K562 (cell line): ENCODE data around the gene TP63. TPM values are rescaled to one million over a fixed set of nuclear protein-coding genes. Genes with fewer than 3 reads are reported as not detected.

ENCODE experiments used
- ATAC-seq: fragments of 200-7000 bp; cut with Tn5 transposase; 3 replicates; pipeline ENCODE4 v1.9.1; 2020; ENCODE audit warnings: moderate library complexity
- BruUV-seq: library from RNA; stranded (reverse); fragments of 400-500 nt; replicated peaks from 2 replicates; lab custom pipeline; 2021; lab: Mats Ljungman, UMichigan
- CTCF ChIA-PET: fragments of 300-600 bp; formaldehyde crosslinking; extraction: SDS; loops from one replicate; lab custom pipeline; 2021; ENCODE audit warnings: low intra/inter-chr PET ratio; lab: Yijun Ruan, JAX
- POLR2A ChIA-PET: fragments of 300-600, 350-650 bp; sonication (Branson Sonifier 250); formaldehyde crosslinking; extraction: SDS; loops from one replicate; lab custom pipeline; 2021; ENCODE audit warnings: antibody characterized with exemption, inconsistent platforms; lab: Yijun Ruan, JAX
- DNase-seq, 4 experiments: peaks; one replicate each; pipeline versions ENCODE4 v3.0.0 to v3.0.0-alpha.2; 2011 to 2018; ENCODE audit warnings: low spot score in 3 of 4, mixed read lengths in 3 of 4; ENCODE audit errors: extremely low read depth in 1 of 4
- FAIRE-seq: peaks from 2 replicates; lab custom pipeline; 2011; peaks lifted over from hg19 to GRCh38; lab: Jason Lieb, UNC
- H2AFZ ChIP-seq: 2 replicates; pipeline ENCODE4 v1.6.0; 2011; ENCODE audit warnings: low read depth, low read length, control low read depth, inconsistent platforms
- H3K27ac ChIP-seq: fragments of 200-600 bp; 3 replicates; pipeline ENCODE4 v1.8.0; 2011; ENCODE audit warnings: low read depth, mild to moderate bottlenecking, control low read depth, inconsistent platforms, low read length, moderate library complexity, mixed read lengths; ENCODE audit errors: extremely low read depth
- H3K27me3 ChIP-seq, 2 experiments: fragments of 300-600 bp in 1 of 2; 2 replicates in 1 of 2; 3 replicates in 1 of 2; pipeline versions ENCODE4 v1.6.0 to v1.8.0; 2011; ENCODE audit warnings: inconsistent platforms in 2 of 2, low read length in 2 of 2, mild to moderate bottlenecking in 1 of 2, mixed read lengths in 1 of 2, moderate library complexity in 1 of 2; ENCODE audit not compliant: control insufficient read depth in 2 of 2, insufficient read depth in 2 of 2
- H3K36me3 ChIP-seq: fragments of 300-600 bp; 3 replicates; pipeline ENCODE4 v1.8.0; 2011; ENCODE audit warnings: mild to moderate bottlenecking, low read length, inconsistent platforms; ENCODE audit not compliant: control insufficient read depth, insufficient read depth
- H3K4me1 ChIP-seq, 2 experiments: fragments of 200-600 bp in 1 of 2; replicated peaks in 1 of 2; 2 replicates in 1 of 2; 3 replicates in 1 of 2; pipeline versions ENCODE4 v1.5.1 to v1.8.0; 2011; ENCODE audit warnings: inconsistent platforms in 2 of 2, low read length in 2 of 2, mild to moderate bottlenecking in 1 of 2, mixed read lengths in 1 of 2, moderate library complexity in 1 of 2; ENCODE audit not compliant: control insufficient read depth in 2 of 2, insufficient read depth in 2 of 2
- H3K4me2 ChIP-seq: 2 replicates; pipeline ENCODE4 v1.6.1; 2011; ENCODE audit warnings: low read length, control low read depth, inconsistent platforms, mixed read lengths; ENCODE audit not compliant: insufficient read depth
- H3K4me3 ChIP-seq: fragments of 200-600 bp; sonication (generic), shearing (Covaris generic); 2 replicates; pipeline ENCODE4 v1.5.1; 2016; ENCODE audit warnings: control low read depth, inconsistent platforms
- H3K79me2 ChIP-seq: fragments of 200-600 bp; 3 replicates; pipeline ENCODE4 v1.8.0; 2011; ENCODE audit warnings: low read length, inconsistent platforms; ENCODE audit not compliant: control insufficient read depth, insufficient read depth
- H3K9ac ChIP-seq, 2 experiments: 2 replicates each; pipeline versions ENCODE4 v1.6.0 to v1.6.1; 2011; ENCODE audit warnings: low read depth in 2 of 2, low read length in 2 of 2, control low read depth in 1 of 2, inconsistent platforms in 1 of 2, mild to moderate bottlenecking in 1 of 2, mixed read lengths in 1 of 2; ENCODE audit not compliant: insufficient read depth in 1 of 2
- H3K9me1 ChIP-seq: one replicate; pipeline ENCODE4 v1.6.0; 2011; ENCODE audit warnings: inconsistent platforms, mild to moderate bottlenecking, low read length, moderate library complexity; ENCODE audit not compliant: control insufficient read depth, insufficient read depth
- H3K9me3 ChIP-seq: replicated peaks from 2 replicates; pipeline ENCODE4 v1.5.1; 2011; ENCODE audit warnings: low read depth, low read length, inconsistent platforms; ENCODE audit not compliant: control insufficient read depth, insufficient read depth
- H4K20me1 ChIP-seq: replicated peaks from 2 replicates; pipeline ENCODE4 v1.6.1; 2011; ENCODE audit warnings: low read length, inconsistent platforms, mixed read lengths; ENCODE audit not compliant: control insufficient read depth, insufficient read depth
- AFF4 ChIP-seq: sonication (generic); formaldehyde crosslinking; IDR thresholded peaks from 2 replicates; pipeline ENCODE4 v1.8.0; 2023; ENCODE audit warnings: mild to moderate bottlenecking, missing genetic modification reagents
- CEBPB ChIP-seq: fragments of 450-650 bp; IDR thresholded peaks from 2 replicates; pipeline ENCODE4 v1.6.1; 2016; ENCODE audit warnings: missing genetic modification characterization, missing compliant biosample characterization
- ESRRB ChIP-seq: fragments of 250-450 bp; sonication (Bioruptor Pico); IDR thresholded peaks from 2 replicates; pipeline ENCODE4 v1.5.0; 2020; ENCODE audit warnings: mild to moderate bottlenecking, moderate library complexity, borderline replicate concordance
- HDAC3 ChIP-seq: fragments of 450-650 bp; IDR thresholded peaks from 2 replicates; pipeline ENCODE4 v1.6.1; 2018; ENCODE audit warnings: borderline replicate concordance, mild to moderate bottlenecking, moderate library complexity; ENCODE audit not compliant: partially characterized antibody
- ID3 ChIP-seq, 2 experiments: fragments of 250-450 bp in 1 of 2; fragments of 450-650 bp in 1 of 2; sonication (Bioruptor Pico) in 1 of 2; IDR thresholded peaks; 2 replicates each; pipeline versions ENCODE4 v1.6.1 to v1.8.0; 2016 to 2021; ENCODE audit warnings: mild to moderate bottlenecking in 2 of 2, moderate library complexity in 2 of 2, missing compliant biosample characterization in 1 of 2, missing genetic modification characterization in 1 of 2
- MAFF ChIP-seq: IDR thresholded peaks from 2 replicates; pipeline ENCODE4 v1.6.1; 2012; ENCODE audit warnings: low read length, improper control_type of control experiment
- NCOA4 ChIP-seq: fragments of 450-650 bp; IDR thresholded peaks from 2 replicates; pipeline ENCODE4 v1.6.1; 2018; ENCODE audit warnings: mild to moderate bottlenecking; ENCODE audit not compliant: partially characterized antibody
- POLR2G ChIP-seq: fragments of 200-400 bp; formaldehyde crosslinking; IDR thresholded peaks from 2 replicates; pipeline ENCODE4 v1.6.1; 2017; ENCODE audit warnings: low read depth, mild to moderate bottlenecking, antibody characterized with exemption, low read length, moderate library complexity
- PYGO2 ChIP-seq: fragments of 450-650 bp; IDR thresholded peaks from 2 replicates; pipeline ENCODE4 v1.6.1; 2016; ENCODE audit warnings: mild to moderate bottlenecking, missing genetic modification characterization, moderate library complexity, missing compliant biosample characterization
- SMAD4 ChIP-seq: fragments of 250-450 bp; sonication (Bioruptor Pico); conservative IDR thresholded peaks from 2 replicates; pipeline ENCODE4 v1.8.0; 2021; ENCODE audit warnings: inconsistent platforms, mild to moderate bottlenecking, moderate library complexity
- THAP7 ChIP-seq: fragments of 250-450 bp; sonication (Bioruptor Pico); IDR thresholded peaks from 2 replicates; pipeline ENCODE4 v1.5.0; 2021
- THRAP3 ChIP-seq: fragments of 450-650 bp; IDR thresholded peaks from 2 replicates; pipeline ENCODE4 v1.6.1; 2016; ENCODE audit warnings: mild to moderate bottlenecking, inconsistent platforms, borderline replicate concordance
- ZC3H8 ChIP-seq: fragments of 450-650 bp; IDR thresholded peaks from 2 replicates; pipeline ENCODE4 v1.6.1; 2017
- ZFX ChIP-seq: sonication (generic); formaldehyde crosslinking; IDR thresholded peaks from 2 replicates; pipeline ENCODE4 v1.8.0; 2022; ENCODE audit warnings: mild to moderate bottlenecking, missing genetic modification reagents, moderate library complexity
- ZNF140 ChIP-seq: fragments of 250-450 bp; sonication (Bioruptor Pico); IDR thresholded peaks from 2 replicates; pipeline ENCODE4 v1.8.0; 2021; ENCODE audit warnings: moderate library complexity, mild to moderate bottlenecking, inconsistent platforms
- ZNF282 ChIP-seq: sonication (generic); formaldehyde crosslinking; IDR thresholded peaks from 2 replicates; pipeline ENCODE4 v1.8.1; 2023; ENCODE audit warnings: missing genetic modification reagents
- WGBS: fragments of 100-300 bp; shearing (Covaris generic); methylation state at CpG from one replicate; pipeline ENCODE4 v1.1.6; 2016; ENCODE audit warnings: low coverage, mixed read lengths; ENCODE audit not compliant: insufficient coverage; ENCODE audit errors: missing lambda C conversion rate; 5-methylcytosine and 5-hydroxymethylcytosine counted together
- in situ Hi-C: fragments of 300-500 bp; cut with MboI; formaldehyde crosslinking; loops from 4 replicates; pipeline ENCODE4 v1.15.0; 2018; ENCODE audit warnings: inconsistent platforms, mixed read lengths
- intact Hi-C: fragments of 100-400 bp; cut with micrococcal nuclease; formaldehyde crosslinking; loops from 2 replicates; pipeline ENCODE4 v1.14.2; 2022
- polyA plus RNA-seq, 8 experiments: library from polyadenylated mRNA; depleted of rRNA in 4 of 8; stranded (reverse) in 5 of 8; unstranded in 3 of 8; fragments of >200 nt; fragmentation: Nextera tagmentation in 2 of 8; fragmentation: Illumina TruSeq in 1 of 8; extraction: Ambion mirVana in 2 of 8; extraction: Trizol in 1 of 8; gene quantifications; 2 replicates each; pipeline versions ENCODE4 v1.2.1 to v1.2.3, GENCODE V29; 2011 to 2014; ENCODE audit warnings: inconsistent platforms in 1 of 8, missing spikeins in 1 of 8
- total RNA-seq, 7 experiments: library from RNA; depleted of rRNA in 6 of 7; stranded (reverse); fragments of >200 nt in 6 of 7; fragmentation: Illumina TruSeq in 2 of 7; extraction: Trizol in 2 of 7; gene quantifications; 2 replicates each; pipeline versions ENCODE4 v1.2.1 to v1.2.3, GENCODE V29; 2011 to 2021; ENCODE audit warnings: low replicate concordance in 1 of 7

The TP63 gene
- total and polyA plus RNA-seq, 9 of the 15 experiments (the other 6 are each of a cell fraction or from before 2014, with no cell fraction given): 0.32 to 1.4 (median 0.50) TPM

- no peaks in the 10 kb centered on the region for H3K4me1 ChIP-seq
- no TSS peak for BruUV-seq
- intact Hi-C loops (no loop called here), in situ Hi-C loops (no loop called here)
- CTCF ChIA-PET: no interaction called here
- FAIRE-seq (no peak), ATAC-seq (no peak), DNase-seq (no peak)
- no peak overlapping the region for H3K4me2 ChIP-seq
- H3K79me2 ChIP-seq: no peaks in the 10 kb centered on the region
- no peaks in the 10 kb centered on the region for H3K9me3 ChIP-seq
- H3K4me3 ChIP-seq: no peak overlapping the region
- no peak overlapping the region for H3K27ac ChIP-seq
- WGBS: 0% methylated on average over 2 of the region's 2 CpGs
- H3K27me3 ChIP-seq: no peaks in the 10 kb centered on the region
- no peaks in the 10 kb centered on the region for H4K20me1 ChIP-seq
- H3K9ac ChIP-seq: no peak overlapping the region
- H3K36me3 ChIP-seq: no peaks in the 10 kb centered on the region
- no peak for TF ChIP-seq ESRRB (CRISPR knock-in tag)
- no peak for TF ChIP-seq ZNF140 (CRISPR knock-in tag)
- TF ChIP-seq MAFF: no peak
- TF ChIP-seq THRAP3: no peak
- no peak for TF ChIP-seq POLR2G
- no peak for TF ChIP-seq ZFX
- TF ChIP-seq ID3 (CRISPR knock-in tag; IDR thresholded peaks at IDR 0.05): no peak
- no peak for TF ChIP-seq ID3 (tag; IDR thresholded peaks at IDR 0.05)
- no peak for TF ChIP-seq SMAD4 (CRISPR knock-in tag)
- TF ChIP-seq NCOA4: no peak
- TF ChIP-seq AFF4 (CRISPR knock-in tag): no peak
- no peak for TF ChIP-seq HDAC3
- no peak for TF ChIP-seq PYGO2
- TF ChIP-seq THAP7: no peak
- TF ChIP-seq CEBPB (tag): no peak
- TF ChIP-seq ZNF282 (CRISPR knock-in tag): no peak
- no peak for TF ChIP-seq ZC3H8
- no peak overlapping the region for H2AFZ ChIP-seq
- H3K9me1 ChIP-seq: no peaks in the 10 kb centered on the region
- POLR2A ChIA-PET: no interaction called here
Observed at GRCh38 chr3:189685860-189686259, 54.7 kb downstream of the TP63 start.
